Measurements from ENCODE around the gene APBB3. TPM values are rescaled to one million over a fixed set of nuclear protein-coding genes. Genes with fewer than 3 reads are reported as not detected.
A peak's percentile ranks its signal among the peaks of the same experiment; 100 is the strongest.
"Not testable (repeated sequence)": the region's sequence is repeated elsewhere in the genome, so short reads cannot be mapped to it uniquely, and the experiment has no call there.

APBB3 gene
- total RNA-seq, 1 donor from 2014 or later: 6.3 TPM

GRCh38 chr5:140596321-140596741, 31.9 kb upstream of the APBB3 start:
- no peaks in the 10 kb centered on the region for H3K36me3 ChIP-seq (ENCODE audit: control insufficient read depth, insufficient read depth, low read length)
- no peaks in the 10 kb centered on the region for H3K27me3 ChIP-seq (ENCODE audit: control insufficient read depth, insufficient read depth, low read length)
- FAIRE-seq (no peak), DNase-seq (ENCODE audit: low read depth) (no peak)
- TF ChIP-seq CTCF (IDR thresholded peaks at IDR 0.05; ENCODE audit: insufficient read depth, low read length, severe bottlenecking): no peak
- H3K4me3 ChIP-seq (ENCODE audit: low read depth, low read length): no peak overlapping the region

- FAIRE-seq (no peak), DNase-seq (ENCODE audit: low read depth) (peak; percentile 38)
- Histone ChIP-seq H3K27me3 (ENCODE audit: control insufficient read depth, insufficient read depth, low read length) (no peaks in the 10 kb centered on the region), H3K4me3 (ENCODE audit: low read depth, low read length) (no peak overlapping the region), H3K36me3 (ENCODE audit: control insufficient read depth, insufficient read depth, low read length) (no peaks in the 10 kb centered on the region)
- TF ChIP-seq CTCF (IDR thresholded peaks at IDR 0.05; ENCODE audit: insufficient read depth, low read length, severe bottlenecking): no peak
These were observed 31.3 kb upstream of the APBB3 start for GRCh38 chr5:140595538-140596300.

GRCh38 chr5:140594169-140594568, 29.8 kb upstream of the APBB3 start:
- H3K36me3 ChIP-seq (ENCODE audit: control insufficient read depth, insufficient read depth, low read length): no peaks in the 10 kb centered on the region
- DNase-seq (ENCODE audit: low read depth): no peak
- H3K4me3 ChIP-seq (ENCODE audit: low read depth, low read length): no peak overlapping the region
- TF ChIP-seq CTCF (IDR thresholded peaks at IDR 0.05; ENCODE audit: insufficient read depth, low read length, severe bottlenecking): no peak
- FAIRE-seq: no peak
- H3K27me3 ChIP-seq (ENCODE audit: control insufficient read depth, insufficient read depth, low read length): no peaks in the 10 kb centered on the region

- not testable (repeated sequence) for H3K4me3 ChIP-seq (ENCODE audit: low read depth, low read length); H3K36me3 ChIP-seq (ENCODE audit: control insufficient read depth, insufficient read depth, low read length); FAIRE-seq; H3K27me3 ChIP-seq (ENCODE audit: control insufficient read depth, insufficient read depth, low read length)
- peak; percentile 62 for DNase-seq (ENCODE audit: low read depth)
These were observed 28.7 kb upstream of the APBB3 start for GRCh38 chr5:140593070-140593469.

- H3K36me3 ChIP-seq (ENCODE audit: control insufficient read depth, insufficient read depth, low read length): no peaks in the 10 kb centered on the region
- FAIRE-seq: no peak
- H3K27me3 ChIP-seq (ENCODE audit: control insufficient read depth, insufficient read depth, low read length): no peaks in the 10 kb centered on the region
- H3K4me3 ChIP-seq (ENCODE audit: low read depth, low read length): no peak overlapping the region
- TF ChIP-seq CTCF (IDR thresholded peaks at IDR 0.05; ENCODE audit: insufficient read depth, low read length, severe bottlenecking): no peak
- DNase-seq (ENCODE audit: low read depth): peak; percentile 71
These were observed 27.5 kb upstream of the APBB3 start for GRCh38 chr5:140591747-140592372.

GRCh38 chr5:140590861-140591260, 26.5 kb upstream of the APBB3 start:
- peak; percentile 76 for DNase-seq (ENCODE audit: low read depth)
- H3K27me3 ChIP-seq (ENCODE audit: control insufficient read depth, insufficient read depth, low read length): no peaks in the 10 kb centered on the region
- H3K36me3 ChIP-seq (ENCODE audit: control insufficient read depth, insufficient read depth, low read length): no peaks in the 10 kb centered on the region
- FAIRE-seq: no peak
- TF ChIP-seq CTCF (IDR thresholded peaks at IDR 0.05; ENCODE audit: insufficient read depth, low read length, severe bottlenecking): no peak
- H3K4me3 ChIP-seq (ENCODE audit: low read depth, low read length): no peak overlapping the region

Data from bronchial epithelial cell (primary cell).